Gastrocnemius medialis (tissue), 4 donors: ENCODE data around the gene BGLAP.

ENCODE experiments used
- CTCF ChIP-seq, 5 experiments: fragments of 450-650 bp in 3 of 5; fragments of 200-600 bp in 2 of 5; sonication (generic) in 2 of 5; IDR thresholded peaks in 4 of 5; conservative IDR thresholded peaks in 1 of 5; 1 replicate in 4 of 5; 2 replicates in 1 of 5; pipeline ENCODE4 v1.5.1; 2016 to 2019; ENCODE audit warnings: antibody characterized with exemption in 5 of 5, mild to moderate bottlenecking in 3 of 5, moderate library complexity in 3 of 5
- POLR2A ChIP-seq, 2 donors: fragments of 450-650 bp; IDR thresholded peaks; one replicate each; pipeline ENCODE4 v1.6.1; 2017; ENCODE audit warnings: antibody characterized with exemption in 2 of 2, mild to moderate bottlenecking in 2 of 2, moderate library complexity in 2 of 2

GRCh38 chr1:156220226-156220625, 21.8 kb upstream of the BGLAP start:
- TF ChIP-seq CTCF (IDR thresholded peaks at IDR 0.05 in 4 of 5, conservative IDR thresholded peaks at IDR 0.05 in 1 of 5) (no peak), POLR2A (IDR thresholded peaks at IDR 0.05) (no peak)
